H1 (cell line): ENCODE measurements around the gene STAT4.

Source experiments
- EP300 ChIP-seq, 2 experiments: IDR thresholded peaks; 1 replicate in 1 of 2; 2 replicates in 1 of 2; pipeline ENCODE4 v1.6.1; 2011 to 2012; ENCODE audit warnings: low read depth in 2 of 2, low read length in 2 of 2, mild to moderate bottlenecking in 2 of 2, borderline replicate concordance in 1 of 2, inconsistent platforms in 1 of 2, moderate library complexity in 1 of 2
- GTF2F1 ChIP-seq: IDR thresholded peaks from 2 replicates; pipeline ENCODE4 v1.6.1; 2012; ENCODE audit warnings: low read depth, low read length, improper control_type of control experiment, borderline replicate concordance
- SUZ12 ChIP-seq: fragments of 200-600 bp; sonication (generic); IDR thresholded peaks from 2 replicates; pipeline ENCODE4 v1.6.1; 2012; ENCODE audit warnings: mild to moderate bottlenecking, inconsistent platforms, low read length, moderate library complexity, mixed read lengths

GRCh38 chr2:191170301-191170636 lies 19.5 kb upstream of the STAT4 start:
- TF ChIP-seq GTF2F1, result no peak
- no peak for TF ChIP-seq EP300 (IDR thresholded peaks at IDR 0.05; ENCODE audit: borderline replicate concordance in 1 of 2, low read depth in 2 of 2, low read length in 2 of 2)
- TF ChIP-seq SUZ12, result no peak
